HG03558 (cell line): ENCODE results near the gene EFNA2.

ENCODE experiments used
- ATAC-seq: cut with Tn5 transposase; IDR thresholded peaks from one replicate; pipeline ENCODE4 v1.9.1; 2021; ENCODE audit warnings: moderate number of reproducible peaks; ENCODE audit not compliant: unreplicated experiment; ENCODE audit errors: extremely low read depth

Gene EFNA2

GRCh38 chr19:1281569-1282287 is 3.9 kb upstream of the EFNA2 start:
- no peak for ATAC-seq

DNA sequence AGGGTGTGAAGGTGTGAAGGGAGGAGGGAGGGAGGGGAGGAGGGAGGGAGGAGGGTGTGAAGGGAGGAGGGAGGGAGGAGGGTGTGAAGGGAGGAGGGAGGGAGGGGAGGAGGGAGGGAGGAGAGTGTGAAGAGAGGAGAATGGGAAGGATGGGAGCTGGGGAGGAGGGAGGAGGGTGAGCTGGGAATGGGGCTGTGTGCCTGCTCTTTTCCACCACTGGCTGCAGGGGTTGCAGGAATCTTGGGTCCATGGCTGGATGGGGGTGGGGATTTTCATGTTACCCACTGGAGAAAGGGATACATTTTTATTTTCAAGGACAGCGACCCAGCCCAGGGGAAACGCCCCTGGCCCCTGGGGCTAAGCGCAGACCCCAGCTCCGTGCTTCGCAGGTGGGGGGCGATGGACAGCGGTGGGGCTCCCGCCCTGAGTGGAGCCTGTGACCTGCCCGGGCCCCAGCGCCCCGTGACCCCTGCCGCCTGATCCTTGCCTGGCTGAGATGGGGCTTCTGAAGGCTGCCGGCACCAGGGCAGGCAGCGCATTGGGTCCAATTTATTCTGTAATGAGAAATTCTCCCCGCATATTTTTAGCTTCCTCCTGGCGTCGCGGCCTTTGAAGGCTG is 3.0 kb upstream of the EFNA2 start:
- ATAC-seq: no peak

DNA sequence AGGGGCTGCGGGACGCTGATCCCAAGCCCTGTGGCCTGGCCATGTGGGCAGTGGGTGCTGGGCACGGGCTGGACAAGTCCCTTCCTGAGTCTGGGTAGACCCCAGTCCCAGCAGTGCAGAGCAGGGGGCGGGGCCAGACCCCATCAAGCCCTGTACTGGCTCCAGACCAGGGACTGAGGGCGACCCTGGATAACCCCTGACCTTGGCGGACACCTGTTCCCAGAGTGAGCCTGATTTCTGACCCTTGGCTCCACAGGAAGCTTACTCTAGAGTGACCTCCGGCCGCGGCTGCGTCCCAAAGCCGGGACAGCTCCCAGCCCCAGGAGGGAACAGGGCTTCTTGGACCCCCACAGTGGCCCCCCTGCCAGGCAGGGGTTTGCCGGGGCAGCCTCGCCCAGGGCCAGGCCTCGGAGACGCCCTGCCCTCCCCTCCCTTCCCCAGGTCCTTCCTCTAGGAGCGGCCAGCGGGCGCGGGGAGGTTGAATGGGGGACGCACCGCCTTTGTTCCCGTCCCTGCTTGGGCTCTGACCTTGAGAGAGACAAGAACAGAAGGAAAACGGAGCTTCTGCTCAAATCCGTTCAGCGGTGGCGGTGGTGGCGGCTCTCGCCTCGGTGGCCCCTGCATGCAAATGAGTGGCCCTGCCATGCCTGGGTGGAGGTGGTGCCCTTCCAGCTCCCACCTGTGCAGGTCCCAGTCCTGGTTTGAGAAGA is 2.3 kb upstream of the EFNA2 start:
- ATAC-seq: no peak

DNA sequence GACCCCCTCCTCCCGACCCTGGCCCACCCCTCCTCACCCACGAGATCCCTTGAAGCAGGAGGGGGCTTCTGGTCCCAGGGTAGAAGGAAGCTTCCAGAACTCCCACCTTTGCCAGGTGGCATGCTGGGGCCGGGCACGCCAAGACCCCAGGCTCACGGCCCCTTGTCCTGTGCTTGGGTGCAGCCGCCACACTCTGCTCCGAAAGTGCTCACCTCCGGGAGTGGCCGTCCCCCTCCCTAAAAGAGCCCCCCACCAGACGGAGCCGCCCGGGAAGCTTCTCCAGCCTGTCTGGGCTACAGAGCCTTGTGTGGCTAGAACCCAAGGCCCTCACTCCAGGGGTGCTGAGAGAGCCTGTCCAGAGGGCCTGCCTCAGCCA is 1.8 kb upstream of the EFNA2 start:
- ATAC-seq: no peak

DNA sequence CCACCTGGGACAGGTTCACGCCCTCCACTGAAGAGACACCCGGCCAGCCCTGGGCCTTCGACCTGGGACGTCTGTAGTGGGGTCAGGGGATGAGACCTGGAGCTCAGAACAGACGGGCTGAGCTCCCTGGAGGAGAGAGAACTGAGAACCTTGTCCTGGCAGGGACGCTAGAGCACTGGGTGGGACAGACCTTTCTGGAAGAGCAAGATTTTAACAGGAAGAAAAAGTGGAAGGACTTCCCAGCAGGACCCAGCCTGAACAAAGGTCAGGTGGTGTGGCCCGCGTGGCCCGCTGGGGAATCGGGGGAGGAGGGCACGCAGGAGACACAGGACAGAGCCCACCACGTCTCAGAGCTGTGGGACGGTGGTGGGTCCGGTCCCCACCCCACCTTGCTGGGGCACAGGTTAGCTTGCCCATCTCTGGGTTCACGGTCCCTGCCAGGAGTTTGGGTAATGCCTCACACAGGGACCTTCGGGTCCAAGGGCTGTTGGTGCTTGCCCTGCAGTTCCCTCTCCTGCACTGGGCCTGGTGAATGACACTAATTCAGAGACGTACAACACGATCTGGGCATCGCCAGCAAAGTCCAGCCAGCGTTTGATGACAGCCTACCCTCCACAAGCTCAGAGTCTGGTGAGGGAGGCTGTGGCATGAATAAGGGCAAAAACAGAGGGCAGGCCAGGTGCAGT is 1.2 kb upstream of the EFNA2 start:
- ATAC-seq: no peak

GRCh38 chr19:1284979-1285736 is 515 bp upstream of the EFNA2 start:
- ATAC-seq: no peak

DNA sequence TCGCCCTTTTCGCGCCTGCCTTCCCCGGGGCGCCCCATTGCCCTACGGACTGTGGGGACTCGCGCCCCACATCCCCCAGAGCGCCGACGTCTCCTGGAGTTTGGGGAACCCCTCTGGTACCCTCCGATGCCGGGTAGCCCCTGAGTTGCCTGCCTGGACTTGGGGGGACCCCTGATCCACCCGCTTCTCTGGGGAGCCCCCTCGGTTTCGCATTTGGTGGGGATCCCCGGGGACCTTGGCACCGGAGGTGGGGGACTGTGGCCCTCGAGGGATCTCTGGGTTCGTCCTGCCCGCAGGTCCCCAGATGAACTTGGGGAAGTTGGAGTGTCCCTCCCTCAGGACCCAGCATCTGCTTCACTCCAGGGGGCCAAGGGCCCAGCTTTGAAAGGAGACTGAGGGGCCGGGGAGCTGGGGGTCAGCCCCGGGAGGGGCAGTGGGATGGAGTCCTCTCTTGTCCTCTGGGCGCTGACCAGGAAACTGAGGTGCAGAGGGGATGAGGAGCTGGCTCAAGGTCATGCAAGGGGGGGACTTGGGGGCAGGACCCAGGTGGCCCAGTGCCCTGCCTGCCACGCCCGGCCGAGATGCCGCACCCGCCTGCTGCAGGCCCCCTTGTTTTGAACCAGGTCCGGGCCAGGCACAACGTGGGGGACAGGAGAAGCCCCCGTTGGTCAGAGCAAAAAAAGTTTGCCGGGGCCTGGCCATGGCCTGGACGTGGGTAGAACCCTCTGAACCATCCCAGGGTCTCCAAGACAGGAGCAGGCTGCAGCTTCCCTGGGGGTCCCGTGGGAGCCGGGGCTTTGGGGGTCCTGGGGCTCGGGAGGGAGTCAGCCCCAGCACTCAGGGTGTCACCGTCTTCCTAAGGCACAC is 1.0 kb downstream of the EFNA2 start:
- no peak for ATAC-seq

DNA sequence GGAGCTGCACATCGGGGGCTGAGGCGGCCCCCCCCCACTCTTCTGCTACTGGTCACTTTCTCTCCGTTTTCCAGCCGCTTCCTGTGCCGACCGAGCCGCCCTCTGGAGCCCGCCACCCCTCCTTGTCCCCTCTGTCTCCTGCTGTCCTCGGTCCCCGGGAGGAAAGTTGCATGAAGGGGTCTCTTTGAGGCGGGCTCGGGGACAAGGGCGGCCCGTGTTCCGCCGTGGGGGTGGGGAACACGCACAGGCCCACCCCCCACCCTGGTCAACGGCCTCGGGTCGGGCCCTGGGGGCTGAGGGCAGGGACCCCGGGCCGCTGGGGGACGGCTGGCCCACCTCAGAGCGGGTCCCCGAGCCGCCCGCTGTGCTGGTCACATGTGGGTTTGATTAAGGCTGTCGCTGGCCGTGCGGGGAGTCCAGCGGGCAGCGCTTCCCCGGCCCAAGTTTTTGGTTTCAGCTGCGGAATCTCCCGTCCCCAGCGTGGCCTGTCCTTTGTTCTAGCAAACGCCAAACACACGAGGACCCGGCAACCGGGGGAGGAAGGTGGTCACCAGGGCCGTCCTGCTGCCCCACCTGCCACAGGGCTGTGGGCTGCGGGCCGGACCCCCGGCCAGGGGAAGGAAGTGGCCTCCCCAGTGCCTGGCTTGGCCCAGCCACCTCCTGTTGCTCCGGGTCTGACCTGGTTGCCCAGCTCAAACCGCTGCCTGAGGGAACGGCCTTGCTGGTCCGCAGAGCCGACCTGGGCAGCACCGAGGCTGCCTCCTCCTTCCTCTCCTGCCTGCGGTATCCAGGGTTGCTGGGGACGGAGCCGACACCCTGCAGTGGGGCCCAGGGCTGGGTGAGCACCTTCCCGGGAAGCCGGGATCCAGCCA is 1.9 kb downstream of the EFNA2 start:
- no peak for ATAC-seq

DNA sequence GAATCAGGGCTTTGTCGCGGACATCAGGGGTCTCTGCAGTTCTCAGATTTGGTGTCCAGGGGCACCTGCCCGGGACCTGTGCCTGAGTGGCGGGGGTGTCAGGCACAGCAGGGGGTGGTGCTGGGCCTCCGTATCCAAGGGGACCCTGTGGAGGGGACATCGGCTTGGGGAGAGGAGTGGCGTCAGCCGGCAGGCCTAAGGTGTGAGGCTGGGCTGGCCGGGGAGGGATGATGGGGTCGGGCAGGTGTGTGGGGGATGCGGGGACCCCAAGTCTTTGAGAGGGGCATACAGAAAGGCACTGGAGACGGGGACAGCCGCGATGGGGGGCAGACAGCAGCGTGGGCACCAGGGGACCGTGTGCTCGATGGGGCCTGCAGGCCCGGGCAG is 2.5 kb downstream of the EFNA2 start:
- ATAC-seq: no peak

DNA sequence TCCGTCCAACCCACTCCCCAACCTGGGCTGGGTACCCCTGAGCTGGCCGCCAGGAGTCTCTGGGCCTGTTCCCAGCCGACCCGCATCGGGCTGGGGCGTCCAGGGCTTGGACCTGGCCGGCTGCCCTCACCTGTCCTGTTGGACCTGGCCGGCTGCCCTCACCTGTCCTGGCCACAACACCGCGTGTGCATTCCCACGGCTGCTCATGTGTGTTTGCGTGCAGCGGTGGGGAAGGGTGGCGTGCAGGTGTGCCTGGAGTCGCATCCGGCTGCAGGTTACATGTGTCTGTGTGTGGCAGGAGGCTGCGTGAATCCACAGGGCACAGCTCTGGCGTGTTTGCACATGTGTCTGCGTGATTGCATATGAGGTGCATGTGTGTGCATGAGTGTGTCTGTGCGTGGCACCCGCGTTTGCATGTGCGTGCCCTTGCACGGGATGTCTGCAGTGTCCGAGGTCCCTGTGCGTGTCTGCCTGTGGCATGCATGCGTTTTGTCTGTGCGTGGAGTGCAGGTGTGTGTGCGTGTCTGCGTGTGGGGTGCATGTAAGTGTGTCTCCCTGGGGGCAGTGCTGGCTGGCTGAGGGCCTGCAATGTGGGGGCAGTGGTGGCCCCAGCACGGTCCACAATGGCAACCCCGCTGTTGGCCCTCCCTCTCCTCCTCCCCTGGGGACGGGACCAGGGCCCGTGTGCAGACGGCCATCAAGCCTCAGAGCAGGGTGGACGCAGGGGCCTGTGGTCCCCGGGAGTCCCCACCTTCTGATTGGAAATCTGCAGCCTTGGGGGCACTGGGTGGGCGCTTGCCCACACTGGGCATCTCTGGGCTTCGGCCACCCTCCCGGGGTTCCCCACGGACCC is 3.4 kb downstream of the EFNA2 start:
- ATAC-seq: no peak

- no peak for ATAC-seq
Measured at GRCh38 chr19:1289686-1290025, 4.0 kb downstream of the EFNA2 start.

DNA sequence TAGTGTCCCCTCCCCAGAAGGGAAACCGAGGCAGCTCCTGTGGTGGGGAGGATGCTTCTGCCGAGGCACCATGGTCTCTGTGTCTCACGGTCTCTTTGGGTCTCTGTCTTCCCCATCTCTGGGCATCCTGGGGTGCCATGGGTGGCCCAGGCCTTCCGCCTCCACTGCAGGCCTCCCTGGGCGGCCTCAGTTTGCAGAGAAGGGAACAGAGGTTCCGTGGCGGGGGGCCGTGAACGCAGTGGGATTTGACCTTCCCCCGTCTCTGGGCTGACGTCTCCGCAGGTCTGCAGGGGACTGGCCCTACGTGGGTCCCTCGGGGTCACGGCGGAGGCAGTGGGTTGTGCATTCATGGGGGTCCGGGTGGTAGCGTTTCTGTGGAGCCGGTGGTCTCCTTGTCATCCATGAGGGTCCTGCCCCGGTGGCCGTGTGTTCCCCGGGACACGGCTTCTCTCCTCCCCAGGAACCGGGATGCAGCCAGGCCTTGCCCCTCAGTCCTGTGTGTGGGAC is 4.6 kb downstream of the EFNA2 start:
- no peak for ATAC-seq

- ATAC-seq: no peak
Measured at GRCh38 chr19:1290703-1291651, 5.3 kb downstream of the EFNA2 start.

GRCh38 chr19:1291761-1292418 is 6.2 kb downstream of the EFNA2 start:
- no peak for ATAC-seq

GRCh38 chr19:1292419-1293151 is 6.9 kb downstream of the EFNA2 start:
- ATAC-seq: no peak
